Upper lobe of left lung (tissue), 6 donors: ENCODE measurements around the gene PIR. TPM values are rescaled to one million over a fixed set of nuclear protein-coding genes. Genes with fewer than 3 reads are reported as not detected.

Experiments
- ATAC-seq, 2 donors: fragments of 200-7000 bp; cut with Tn5 transposase; one replicate each; pipeline ENCODE4 v1.9.1; 2022; ENCODE audit warnings: mild to moderate bottlenecking in 2 of 2, moderate library complexity in 2 of 2; ENCODE audit not compliant: low FRiP score in 2 of 2
- DNase-seq, 2 donors: peaks; one replicate each; pipeline ENCODE4 v3.0.0-alpha.2; 2019 to 2020
- H3K27ac ChIP-seq, 4 donors: fragments of 200-600 bp; sonication (generic); one replicate each; pipeline ENCODE4 v1.5.1; 2016 to 2019
- H3K27me3 ChIP-seq, 4 donors: fragments of 200-600 bp; sonication (generic); one replicate each; pipeline ENCODE4 v1.5.1; 2017 to 2019
- H3K36me3 ChIP-seq, 4 donors: fragments of 200-600 bp; sonication (generic); one replicate each; pipeline ENCODE4 v1.5.1; 2016 to 2019
- H3K4me1 ChIP-seq, 4 donors: fragments of 200-600 bp; sonication (generic); one replicate each; pipeline ENCODE4 v1.5.1; 2018 to 2019
- H3K4me3 ChIP-seq, 4 donors: fragments of 200-600 bp; sonication (generic); one replicate each; pipeline ENCODE4 v1.5.1; 2017 to 2019; ENCODE audit warnings: mild to moderate bottlenecking in 2 of 4, moderate library complexity in 1 of 4
- H3K9me3 ChIP-seq, 4 donors: fragments of 200-600 bp; sonication (generic); one replicate each; pipeline ENCODE4 v1.5.1; 2018 to 2019
- CTCF ChIP-seq, 6 experiments: fragments of 450-650 bp in 4 of 6; fragments of 200-600 bp in 2 of 6; sonication (generic) in 2 of 6; IDR thresholded peaks; one replicate each; pipeline ENCODE4 v1.5.1; 2016 to 2019; ENCODE audit warnings: antibody characterized with exemption in 6 of 6
- EP300 ChIP-seq, 4 donors: sonication (generic); formaldehyde crosslinking; IDR thresholded peaks; one replicate each; pipeline ENCODE4 v1.5.1; 2017; ENCODE audit warnings: antibody characterized with exemption in 4 of 4, control low read depth in 2 of 4
- POLR2A ChIP-seq, 4 donors: fragments of 450-650 bp; IDR thresholded peaks; one replicate each; pipeline ENCODE4 v1.5.1; 2016 to 2017; ENCODE audit warnings: antibody characterized with exemption in 4 of 4, mild to moderate bottlenecking in 2 of 4
- POLR2AphosphoS5 ChIP-seq, 2 donors: sonication (generic); formaldehyde crosslinking; IDR thresholded peaks; one replicate each; pipeline ENCODE4 v1.5.1; 2017; ENCODE audit warnings: antibody characterized with exemption in 2 of 2
- WGBS, 2 donors: methylation state at CpG; one replicate each; pipeline ENCODE4 v1.1.5; 2017 to 2018; 5-methylcytosine and 5-hydroxymethylcytosine counted together
- total RNA-seq, 6 donors: library from RNA; depleted of rRNA in 4 of 6; stranded (reverse); fragments of >200 nt in 4 of 6; gene quantifications; one replicate each; pipeline versions ENCODE4 v1.1.0 to v1.2.1, GENCODE V29; 2016 to 2021
- donor health status: DM: no; HTN: no; CAD: no; lungs with moderate emphysema.
- donor health status: DM: no; HTN: yes; CAD: no; lungs with severe emphysema.

Gene PIR
- total RNA-seq, 6 donors from 2014 or later = 11.7 to 20.6 (median 18.5) TPM

GRCh38 chrX:15435836-15436619 lies 57.1 kb downstream of the PIR start:
- no peaks in the 10 kb centered on the region for H3K9me3 ChIP-seq
- ATAC-seq (no peak), DNase-seq (no peak)
- H3K27ac ChIP-seq = no peak overlapping the region
- no peak for TF ChIP-seq CTCF (IDR thresholded peaks at IDR 0.05)
- no peak for TF ChIP-seq POLR2AphosphoS5 (IDR thresholded peaks at IDR 0.05)
- no peak for TF ChIP-seq EP300 (IDR thresholded peaks at IDR 0.05)
- TF ChIP-seq POLR2A (IDR thresholded peaks at IDR 0.05) = no peak
- no peaks in the 10 kb centered on the region for H3K36me3 ChIP-seq
- WGBS, 2 donors = 60 to 79% methylated on average over 2 of the region's 2 CpGs
- H3K27me3 ChIP-seq = no peaks in the 10 kb centered on the region
- H3K4me3 ChIP-seq = no peak overlapping the region
- no peaks in the 10 kb centered on the region for H3K4me1 ChIP-seq

GRCh38 chrX:15434205-15434604 lies 58.9 kb downstream of the PIR start:
- Histone ChIP-seq H3K4me1 (no peaks in the 10 kb centered on the region), H3K4me3 (no peak overlapping the region), H3K27me3 (no peaks in the 10 kb centered on the region), H3K27ac (no peak overlapping the region), H3K9me3 (no peaks in the 10 kb centered on the region), H3K36me3 (no peaks in the 10 kb centered on the region)
- WGBS, 2 donors = 41 to 91% methylated on average over 2 of the region's 2 CpGs
- ATAC-seq = no peak
- TF ChIP-seq CTCF (IDR thresholded peaks at IDR 0.05) = no peak
- TF ChIP-seq EP300 (IDR thresholded peaks at IDR 0.05) = no peak
- TF ChIP-seq POLR2AphosphoS5 (IDR thresholded peaks at IDR 0.05) = no peak
- no peak for TF ChIP-seq POLR2A (IDR thresholded peaks at IDR 0.05)
- DNase-seq = no peak

- ATAC-seq (no peak), DNase-seq (no peak)
- H3K36me3 ChIP-seq = no peaks in the 10 kb centered on the region
- no peaks in the 10 kb centered on the region for H3K9me3 ChIP-seq
- TF ChIP-seq EP300 (IDR thresholded peaks at IDR 0.05) (no peak), POLR2A (IDR thresholded peaks at IDR 0.05) (no peak), POLR2AphosphoS5 (IDR thresholded peaks at IDR 0.05) (no peak), CTCF (IDR thresholded peaks at IDR 0.05) (no peak)
- H3K27ac ChIP-seq = no peak overlapping the region
- no peak overlapping the region for H3K4me3 ChIP-seq
- no peaks in the 10 kb centered on the region for H3K27me3 ChIP-seq
- 23 to 43% methylated on average over 1 of the region's 1 CpG for WGBS, 2 donors
- H3K4me1 ChIP-seq = no peaks in the 10 kb centered on the region
These were observed 62.5 kb downstream of the PIR start for GRCh38 chrX:15430584-15430983.

GRCh38 chrX:15430076-15430475 lies 63.1 kb downstream of the PIR start:
- TF ChIP-seq POLR2A (IDR thresholded peaks at IDR 0.05) (no peak), CTCF (IDR thresholded peaks at IDR 0.05) (no peak), POLR2AphosphoS5 (IDR thresholded peaks at IDR 0.05) (no peak), EP300 (IDR thresholded peaks at IDR 0.05) (no peak)
- Histone ChIP-seq H3K27ac (no peak overlapping the region), H3K4me1 (no peaks in the 10 kb centered on the region), H3K4me3 (no peak overlapping the region), H3K27me3 (no peaks in the 10 kb centered on the region), H3K9me3 (no peaks in the 10 kb centered on the region), H3K36me3 (no peaks in the 10 kb centered on the region)
- ATAC-seq (no peak), DNase-seq (no peak)
- 62 to 71% methylated on average over 2 of the region's 2 CpGs for WGBS, 2 donors

GRCh38 chrX:15425024-15425423 lies 68.1 kb downstream of the PIR start:
- Histone ChIP-seq H3K4me1 (no peaks in the 10 kb centered on the region), H3K4me3 (no peak overlapping the region), H3K36me3 (no peaks in the 10 kb centered on the region), H3K27ac (no peak overlapping the region), H3K9me3 (no peaks in the 10 kb centered on the region), H3K27me3 (no peaks in the 10 kb centered on the region)
- no peak for DNase-seq
- TF ChIP-seq POLR2AphosphoS5 (IDR thresholded peaks at IDR 0.05) (no peak), EP300 (IDR thresholded peaks at IDR 0.05) (no peak), POLR2A (IDR thresholded peaks at IDR 0.05) (no peak), CTCF (IDR thresholded peaks at IDR 0.05) (no peak)
- WGBS, 2 donors = 58 to 71% methylated on average over 1 of the region's 1 CpG
- ATAC-seq = no peak
